Panc1 (cell line): ENCODE measurements around the gene BRAT1. TPM values are rescaled to one million over a fixed set of nuclear protein-coding genes. Genes with fewer than 3 reads are reported as not detected.
A peak's percentile ranks its signal among the peaks of the same experiment; 100 is the strongest.

Source experiments
- ATAC-seq: fragments of 200-7000 bp; cut with Tn5 transposase; 2 replicates; pipeline ENCODE4 v1.9.1; 2020; ENCODE audit warnings: mild to moderate bottlenecking, moderate library complexity
- BruUV-seq: library from RNA; stranded (reverse); fragments of 400-500 nt; replicated peaks from 2 replicates; lab custom pipeline; 2021; lab: Mats Ljungman, UMichigan
- CTCF ChIA-PET: fragments of 300-600 bp; sonication (Branson Sonifier 250); formaldehyde crosslinking; loops from one replicate; lab custom pipeline; 2022; ENCODE audit warnings: antibody characterized with exemption; lab: Charles Lee
- POLR2A ChIA-PET: fragments of 300-600 bp; sonication (Branson Sonifier 250); formaldehyde crosslinking; loops from one replicate; lab custom pipeline; 2022; ENCODE audit warnings: antibody characterized with exemption; lab: Charles Lee
- DNase-seq: peaks from one replicate; pipeline ENCODE4 v3.0.0-alpha.2; 2010; ENCODE audit warnings: low read depth, low spot score
- H3K27ac ChIP-seq: 2 replicates; pipeline ENCODE4 v1.5.1; 2011; ENCODE audit warnings: mild to moderate bottlenecking, low read length, inconsistent platforms
- H3K27me3 ChIP-seq: fragments of 200-500 bp; sonication (Bioruptor generic); 2 replicates; pipeline ENCODE4 v1.6.0; 2014; ENCODE audit warnings: low read length, inconsistent platforms; ENCODE audit not compliant: control insufficient read depth, insufficient read depth
- H3K36me3 ChIP-seq: fragments of 200-500 bp; sonication (Bioruptor generic); 2 replicates; pipeline ENCODE4 v1.5.1; 2014; ENCODE audit warnings: inconsistent platforms, mild to moderate bottlenecking, low read length, moderate library complexity; ENCODE audit not compliant: control insufficient read depth, insufficient read depth
- H3K4me1 ChIP-seq: 2 replicates; pipeline ENCODE4 v1.5.1; 2011; ENCODE audit warnings: inconsistent platforms, mild to moderate bottlenecking, low read length, moderate library complexity; ENCODE audit not compliant: control insufficient read depth, insufficient read depth
- H3K4me3 ChIP-seq, 2 experiments: 2 replicates each; pipeline ENCODE4 v1.5.1; 2011 to 2012; ENCODE audit warnings: low read depth in 2 of 2, low read length in 2 of 2, mild to moderate bottlenecking in 2 of 2, inconsistent platforms in 1 of 2, moderate library complexity in 1 of 2
- H3K9me3 ChIP-seq: fragments of 200-500 bp; sonication (Bioruptor generic); 2 replicates; pipeline ENCODE4 v1.5.1; 2014; ENCODE audit warnings: low read depth, mild to moderate bottlenecking, inconsistent platforms, low read length, moderate library complexity; ENCODE audit not compliant: control insufficient read depth, insufficient read depth
- POLR2AphosphoS5 ChIP-seq: IDR thresholded peaks from 2 replicates; pipeline ENCODE4 v1.6.1; 2012; ENCODE audit warnings: mild to moderate bottlenecking, low read depth, low read length, moderate library complexity
- REST ChIP-seq, 2 experiments: IDR thresholded peaks; 2 replicates each; pipeline ENCODE4 v1.6.1; 2011 to 2012; ENCODE audit warnings: low read depth in 2 of 2, control low read depth in 1 of 2, low read length in 1 of 2, mild to moderate bottlenecking in 1 of 2, moderate library complexity in 1 of 2; ENCODE audit not compliant: insufficient read depth in 1 of 2
- SIN3A ChIP-seq: IDR thresholded peaks from 2 replicates; pipeline ENCODE4 v1.6.1; 2012; ENCODE audit warnings: low read depth, mild to moderate bottlenecking, low read length, moderate library complexity, borderline replicate concordance; ENCODE audit not compliant: insufficient read depth
- TCF7L2 ChIP-seq: IDR thresholded peaks from 2 replicates; pipeline ENCODE4 v1.6.1; 2011; ENCODE audit warnings: mild to moderate bottlenecking, low read depth, low read length, inconsistent platforms
- in situ Hi-C: cut with HindIII; loops from 2 replicates; pipeline ENCODE4 v1.10.0; 2016; ENCODE audit warnings: low sequenced_read_pairs, low pct_unique_long_range_greater_than_20kb
- intact Hi-C: fragments of 100-400 bp; cut with micrococcal nuclease; formaldehyde crosslinking; loops from one replicate; pipeline ENCODE4 v1.10.0; 2022; ENCODE audit not compliant: unreplicated experiment
- total RNA-seq: library from RNA; stranded (reverse); gene quantifications from one replicate; pipeline ENCODE4 v1.2.1, GENCODE V29; 2021; ENCODE audit not compliant: unreplicated experiment
- TF ChIP-seq, protein P1 (sequence below): fragments of 450-650 bp; IDR thresholded peaks from 2 replicates; pipeline ENCODE4 v1.5.1; 2017; ENCODE audit warnings: mild to moderate bottlenecking

The BRAT1 gene
- total RNA-seq, 1 experiment from 2014 or later: 76.9 TPM

GRCh38 chr7:2551418-2551817 lies 3.9 kb downstream of the BRAT1 start:
- Histone ChIP-seq H3K27me3 (no peaks in the 10 kb centered on the region), H3K27ac (no peak overlapping the region), H3K9me3 (no peaks in the 10 kb centered on the region), H3K4me3 (no peak overlapping the region), H3K36me3 (peaks cover 19% of the 10 kb centered on the region), H3K4me1 (peaks cover 8% of the 10 kb centered on the region)
- in situ Hi-C loops: no loop called here
- ChIA-PET POLR2A (no interaction called here), CTCF (no interaction called here)
- DNase-seq (no peak), ATAC-seq (no peak)
- intact Hi-C loops: no loop called here
- TF ChIP-seq POLR2AphosphoS5: no peak
- TF ChIP-seq REST (IDR thresholded peaks at IDR 0.05; ENCODE audit: insufficient read depth in 1 of 2, low read depth in 2 of 2, low read length in 1 of 2): no peak
- no peak for TF ChIP-seq TCF7L2
- no peak for TF ChIP-seq SIN3A
- TF ChIP-seq, protein P1, sequence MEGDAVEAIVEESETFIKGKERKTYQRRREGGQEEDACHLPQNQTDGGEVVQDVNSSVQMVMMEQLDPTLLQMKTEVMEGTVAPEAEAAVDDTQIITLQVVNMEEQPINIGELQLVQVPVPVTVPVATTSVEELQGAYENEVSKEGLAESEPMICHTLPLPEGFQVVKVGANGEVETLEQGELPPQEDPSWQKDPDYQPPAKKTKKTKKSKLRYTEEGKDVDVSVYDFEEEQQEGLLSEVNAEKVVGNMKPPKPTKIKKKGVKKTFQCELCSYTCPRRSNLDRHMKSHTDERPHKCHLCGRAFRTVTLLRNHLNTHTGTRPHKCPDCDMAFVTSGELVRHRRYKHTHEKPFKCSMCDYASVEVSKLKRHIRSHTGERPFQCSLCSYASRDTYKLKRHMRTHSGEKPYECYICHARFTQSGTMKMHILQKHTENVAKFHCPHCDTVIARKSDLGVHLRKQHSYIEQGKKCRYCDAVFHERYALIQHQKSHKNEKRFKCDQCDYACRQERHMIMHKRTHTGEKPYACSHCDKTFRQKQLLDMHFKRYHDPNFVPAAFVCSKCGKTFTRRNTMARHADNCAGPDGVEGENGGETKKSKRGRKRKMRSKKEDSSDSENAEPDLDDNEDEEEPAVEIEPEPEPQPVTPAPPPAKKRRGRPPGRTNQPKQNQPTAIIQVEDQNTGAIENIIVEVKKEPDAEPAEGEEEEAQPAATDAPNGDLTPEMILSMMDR: no peak
- no TSS peak for BruUV-seq

- H3K27me3 ChIP-seq: no peaks in the 10 kb centered on the region
- ATAC-seq (no peak), DNase-seq (no peak)
- no peaks in the 10 kb centered on the region for H3K9me3 ChIP-seq
- in situ Hi-C loops: no loop called here
- H3K36me3 ChIP-seq: peaks cover 20% of the 10 kb centered on the region
- no peak overlapping the region for H3K27ac ChIP-seq
- H3K4me1 ChIP-seq: no peaks in the 10 kb centered on the region
- BruUV-seq: no TSS peak
- ChIA-PET POLR2A (no interaction called here), CTCF (no interaction called here)
- no peak for TF ChIP-seq POLR2AphosphoS5
- TF ChIP-seq, protein P1: no peak
- peak in 1 of 2 experiments; percentile 77; a peak in 2 of 4 replicates for TF ChIP-seq REST (IDR thresholded peaks at IDR 0.05; ENCODE audit: insufficient read depth in 1 of 2, low read depth in 2 of 2, low read length in 1 of 2)
- no peak overlapping the region for H3K4me3 ChIP-seq
- intact Hi-C loops: no loop called here
Observed at GRCh38 chr7:2546776-2547586, 8.3 kb downstream of the BRAT1 start.
